HCT116 (cell line): Measurements from ENCODE around the gene RASAL2. TPM values are rescaled to one million over a fixed set of nuclear protein-coding genes. Genes with fewer than 3 reads are reported as not detected.

Experiments used
- ATAC-seq: fragments of 200-7000 bp; cut with Tn5 transposase; 2 replicates; pipeline ENCODE4 v1.9.1; 2020; ENCODE audit warnings: mild to moderate bottlenecking, moderate library complexity
- BruUV-seq: library from RNA; stranded (reverse); fragments of 400-500 nt; replicated peaks from 2 replicates; lab custom pipeline; 2021; lab: Mats Ljungman, UMichigan
- CTCF ChIA-PET: fragments of 300-600 bp; sonication (Branson Sonifier 250); formaldehyde crosslinking; loops from one replicate; lab custom pipeline; 2021; ENCODE audit warnings: antibody characterized with exemption; lab: Charles Lee
- POLR2A ChIA-PET: fragments of 300-600, 350-600 bp; sonication (Branson Sonifier 250); formaldehyde crosslinking; loops from one replicate; lab custom pipeline; 2021; ENCODE audit warnings: antibody characterized with exemption; lab: Charles Lee
- RAD21 ChIA-PET, 2 experiments: fragments of 300-600 bp; sonication (Branson Sonifier 250); formaldehyde crosslinking; loops; one replicate each; lab custom pipeline; 2023; ENCODE audit warnings: low total read pairs in 2 of 2; ENCODE audit not compliant: uncharacterized antibody in 2 of 2, unreplicated experiment in 2 of 2, low non-redundant PET in 1 of 2; lab: Charles Lee
- DNase-seq: peaks from one replicate; pipeline ENCODE4 v3.0.0-alpha.2; 2010; ENCODE audit warnings: low read depth, low spot score
- H2AFZ ChIP-seq: fragments of 200-600 bp; shearing (Covaris generic), sonication (generic); 2 replicates; pipeline ENCODE4 v1.6.1; 2017; ENCODE audit warnings: low read depth, mixed run types, mixed read lengths, antibody characterized with exemption, low read length; ENCODE audit not compliant: poor library complexity, severe bottlenecking
- H3K27ac ChIP-seq: 2 replicates; pipeline ENCODE4 v1.5.1; 2012; ENCODE audit warnings: low read depth, low read length
- H3K27me3 ChIP-seq: fragments of 200-600 bp; sonication (generic); 2 replicates; pipeline ENCODE4 v1.6.1; 2016; ENCODE audit warnings: mixed run types, low read length, mixed read lengths; ENCODE audit not compliant: insufficient read depth
- H3K36me3 ChIP-seq, 2 experiments: fragments of 200-500 bp in 1 of 2; fragments of 200-600 bp in 1 of 2; sonication (Bioruptor generic) in 1 of 2; sonication (generic) in 1 of 2; 2 replicates each; pipeline versions ENCODE4 v1.5.1 to v1.6.1; 2014 to 2016; ENCODE audit warnings: low read length in 2 of 2, inconsistent platforms in 1 of 2, mixed read lengths in 1 of 2, mixed run types in 1 of 2; ENCODE audit not compliant: insufficient read depth in 2 of 2, control insufficient read depth in 1 of 2
- H3K4me1 ChIP-seq, 2 experiments: fragments of 200-600 bp in 1 of 2; sonication (generic) in 1 of 2; 2 replicates each; pipeline versions ENCODE4 v1.5.1 to v1.6.1; 2012 to 2017; ENCODE audit warnings: low read length in 2 of 2, inconsistent platforms in 1 of 2, mild to moderate bottlenecking in 1 of 2, mixed read lengths in 1 of 2, mixed run types in 1 of 2, moderate library complexity in 1 of 2; ENCODE audit not compliant: insufficient read depth in 2 of 2, control insufficient read depth in 1 of 2
- H3K4me2 ChIP-seq: fragments of 200-600 bp; sonication (generic); 2 replicates; pipeline ENCODE4 v1.6.1; 2017; ENCODE audit warnings: mixed run types, low read length, mixed read lengths
- H3K4me3 ChIP-seq, 2 experiments: fragments of 200-600 bp in 1 of 2; sonication (generic) in 1 of 2; replicated peaks in 1 of 2; 2 replicates each; pipeline ENCODE4 v1.5.1; 2011 to 2016; ENCODE audit warnings: low read length in 2 of 2, control low read depth in 1 of 2, low read depth in 1 of 2, mild to moderate bottlenecking in 1 of 2, mixed read lengths in 1 of 2, mixed run types in 1 of 2
- H3K79me2 ChIP-seq: fragments of 200-600 bp; sonication (generic); 2 replicates; pipeline ENCODE4 v1.6.1; 2017; ENCODE audit warnings: mild to moderate bottlenecking, mixed run types, low read length, moderate library complexity, mixed read lengths; ENCODE audit not compliant: insufficient read depth
- H3K9ac ChIP-seq: fragments of 200-600 bp; sonication (generic); 2 replicates; pipeline ENCODE4 v1.6.1; 2016; ENCODE audit warnings: low read length, mixed read lengths
- H3K9me2 ChIP-seq: fragments of 200-600 bp; sonication (generic), shearing (Covaris generic); 2 replicates; pipeline ENCODE4 v1.6.1; 2017; ENCODE audit warnings: mixed run types, mild to moderate bottlenecking, moderate library complexity; ENCODE audit not compliant: insufficient read depth
- H3K9me3 ChIP-seq, 2 experiments: fragments of 200-500 bp in 1 of 2; fragments of 200-600 bp in 1 of 2; sonication (Bioruptor generic) in 1 of 2; sonication (generic) in 1 of 2; 2 replicates each; pipeline ENCODE4 v1.6.1; 2014 to 2017; ENCODE audit warnings: low read length in 2 of 2, mixed read lengths in 2 of 2, inconsistent platforms in 1 of 2, low read depth in 1 of 2, mild to moderate bottlenecking in 1 of 2, mixed run types in 1 of 2, moderate library complexity in 1 of 2; ENCODE audit not compliant: control insufficient read depth in 1 of 2, insufficient read depth in 1 of 2
- H4K20me1 ChIP-seq: fragments of 200-600 bp; sonication (generic), shearing (Covaris generic); 2 replicates; pipeline ENCODE4 v1.6.1; 2017; ENCODE audit warnings: mixed run types, mild to moderate bottlenecking, moderate library complexity; ENCODE audit not compliant: insufficient read depth
- CBX3 ChIP-seq: IDR thresholded peaks from 2 replicates; pipeline ENCODE4 v1.6.1; 2012; ENCODE audit warnings: low read depth
- EZH2phosphoT487 ChIP-seq: fragments of 200-600 bp; IDR thresholded peaks from 2 replicates; pipeline ENCODE4 v1.6.1; 2018; ENCODE audit warnings: antibody characterized with exemption, borderline replicate concordance
- FOSL1 ChIP-seq: IDR thresholded peaks from 2 replicates; pipeline ENCODE4 v1.6.1; 2012; ENCODE audit warnings: low read depth
- POLR2A ChIP-seq: IDR thresholded peaks from 2 replicates; pipeline ENCODE4 v1.7.0; 2011; ENCODE audit warnings: borderline replicate concordance; ENCODE audit not compliant: insufficient read depth, insufficient read length; ENCODE audit errors: extremely low read depth
- RAD21 ChIP-seq: IDR thresholded peaks from 2 replicates; pipeline ENCODE4 v1.6.1; 2012; ENCODE audit warnings: low read depth, mild to moderate bottlenecking
- SP1 ChIP-seq: IDR thresholded peaks from 2 replicates; pipeline ENCODE4 v1.6.1; 2012; ENCODE audit warnings: low read depth
- SRF ChIP-seq: IDR thresholded peaks from 2 replicates; pipeline ENCODE4 v1.6.1; 2012; ENCODE audit warnings: low read depth
- TCF7L2 ChIP-seq: IDR thresholded peaks from 2 replicates; pipeline ENCODE4 v1.7.0; 2011; ENCODE audit warnings: borderline replicate concordance, inconsistent platforms; ENCODE audit not compliant: insufficient read depth, insufficient read length; ENCODE audit errors: extremely low read depth
- YY1 ChIP-seq: IDR thresholded peaks from 2 replicates; pipeline ENCODE4 v1.6.1; 2011; ENCODE audit warnings: low read length, low read depth, moderate library complexity, mild to moderate bottlenecking; ENCODE audit not compliant: insufficient replicate concordance; ENCODE audit errors: extremely low read depth
- ZFX ChIP-seq: fragments of 450-650 bp; IDR thresholded peaks from 2 replicates; pipeline ENCODE4 v1.6.1; 2017
- intact Hi-C: fragments of 100-400 bp; cut with micrococcal nuclease; formaldehyde crosslinking; loops from 2 replicates; pipeline ENCODE4 v1.10.0; 2022
- total RNA-seq: library from RNA; stranded (reverse); gene quantifications from one replicate; pipeline ENCODE4 v1.2.1, GENCODE V29; 2021; ENCODE audit not compliant: unreplicated experiment
- TF ChIP-seq, protein P1 (sequence below): IDR thresholded peaks from 2 replicates; pipeline ENCODE4 v1.6.1; 2012
- TF ChIP-seq, protein P2 (sequence below): IDR thresholded peaks from 2 replicates; pipeline ENCODE4 v1.6.1; 2011; ENCODE audit warnings: mild to moderate bottlenecking, low read length, moderate library complexity; ENCODE audit not compliant: insufficient replicate concordance; ENCODE audit errors: extremely low read depth
- TF ChIP-seq, protein P3 (sequence below): IDR thresholded peaks from 2 replicates; pipeline ENCODE4 v1.6.1; 2012; ENCODE audit warnings: low read depth

RASAL2 gene
- total RNA-seq, 1 experiment from 2014 or later: 11.7 TPM

DNA sequence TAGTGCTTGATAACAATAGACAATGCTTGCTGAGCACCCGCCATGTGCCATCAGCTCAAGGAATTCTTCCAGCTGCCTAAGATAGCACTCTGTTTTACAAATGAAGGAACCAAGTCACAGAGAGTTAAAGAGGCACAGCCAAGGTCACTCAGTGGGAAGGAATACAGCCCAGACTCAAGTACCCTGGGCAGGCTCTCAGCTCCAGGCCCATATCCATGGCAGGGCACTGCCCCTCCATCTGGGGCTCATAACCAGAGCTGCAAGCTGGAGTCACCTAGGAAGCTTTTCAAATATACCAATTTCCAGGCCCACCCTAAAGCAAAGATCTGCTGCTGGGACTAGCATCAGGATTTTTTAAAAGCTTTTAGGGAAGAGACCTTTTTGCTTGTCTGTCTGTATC, 401.3 kb downstream of the RASAL2 start:
- Histone ChIP-seq H3K4me1 (peaks cover 0 to 7% of the 10 kb centered on the region in 2 experiments; a peak in 1 of 4 replicates), H3K4me3 (no peak overlapping the region), H3K27ac (no peak overlapping the region), H3K9me3 (no peaks in the 10 kb centered on the region), H3K9ac (no peak overlapping the region), H3K4me2 (no peak overlapping the region), H4K20me1 (no peaks in the 10 kb centered on the region), H3K79me2 (no peaks in the 10 kb centered on the region), H3K36me3 (no peaks in the 10 kb centered on the region), H2AFZ (no peak overlapping the region), H3K27me3 (no peaks in the 10 kb centered on the region), H3K9me2 (no peaks in the 10 kb centered on the region)
- DNase-seq (no peak), ATAC-seq (no peak)
- ChIA-PET POLR2A (no interaction called here), CTCF (no interaction called here), RAD21 (no interaction called here)
- intact Hi-C loops: no loop called here
- no peak for TF ChIP-seq EZH2phosphoT487
- TF ChIP-seq, protein P1, sequence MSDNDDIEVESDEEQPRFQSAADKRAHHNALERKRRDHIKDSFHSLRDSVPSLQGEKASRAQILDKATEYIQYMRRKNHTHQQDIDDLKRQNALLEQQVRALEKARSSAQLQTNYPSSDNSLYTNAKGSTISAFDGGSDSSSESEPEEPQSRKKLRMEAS: no peak
- no peak for TF ChIP-seq SRF
- BruUV-seq: no TSS peak

DNA sequence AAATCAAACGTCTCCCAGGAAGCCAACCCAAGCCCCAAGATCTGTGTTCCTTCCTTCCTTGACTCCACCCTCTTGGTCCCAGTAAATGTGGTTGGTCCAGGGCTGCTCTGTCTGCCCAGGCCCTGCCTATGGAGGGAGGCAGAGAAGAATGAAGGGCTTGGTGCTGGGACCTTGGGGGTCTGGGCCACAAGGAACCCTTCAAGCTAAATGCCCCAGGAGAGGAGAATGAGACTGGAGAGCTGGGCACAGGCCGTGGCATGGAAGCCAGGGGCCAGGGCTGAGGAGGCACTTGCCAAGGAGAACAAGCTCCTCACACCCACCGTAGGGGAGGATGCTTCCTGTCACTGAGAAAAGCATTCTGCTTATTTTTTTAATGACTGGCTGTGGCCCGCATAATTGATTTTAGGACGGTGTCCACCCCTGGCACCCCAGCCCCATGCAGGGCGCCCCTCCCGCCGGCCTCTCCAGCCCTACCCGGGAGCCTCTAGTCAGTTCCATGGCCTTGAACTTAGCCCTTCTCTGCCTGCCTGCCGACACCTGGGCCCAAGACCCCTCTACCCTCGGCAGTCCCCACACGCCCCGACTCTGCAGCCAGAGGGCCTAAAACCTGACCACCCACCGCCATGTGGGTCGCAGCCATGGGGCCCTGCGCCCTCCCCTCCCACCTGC, 402.0 kb downstream of the RASAL2 start:
- ATAC-seq (no peak), DNase-seq (no peak)
- Histone ChIP-seq H3K9ac (no peak overlapping the region), H3K4me2 (no peak overlapping the region), H3K4me1 (peaks cover 0 to 7% of the 10 kb centered on the region in 2 experiments; a peak in 1 of 4 replicates), H3K9me3 (no peaks in the 10 kb centered on the region), H3K79me2 (no peaks in the 10 kb centered on the region), H3K9me2 (no peaks in the 10 kb centered on the region), H4K20me1 (no peaks in the 10 kb centered on the region), H3K4me3 (no peak overlapping the region), H3K36me3 (no peaks in the 10 kb centered on the region), H2AFZ (no peak overlapping the region), H3K27me3 (no peaks in the 10 kb centered on the region), H3K27ac (no peak overlapping the region)
- TF ChIP-seq SP1 (no peak), RAD21 (no peak), ZFX (no peak), CBX3 (no peak), POLR2A (no peak), FOSL1 (no peak), SRF (no peak), TCF7L2 (no peak), YY1 (no peak)
- TF ChIP-seq, protein P2, sequence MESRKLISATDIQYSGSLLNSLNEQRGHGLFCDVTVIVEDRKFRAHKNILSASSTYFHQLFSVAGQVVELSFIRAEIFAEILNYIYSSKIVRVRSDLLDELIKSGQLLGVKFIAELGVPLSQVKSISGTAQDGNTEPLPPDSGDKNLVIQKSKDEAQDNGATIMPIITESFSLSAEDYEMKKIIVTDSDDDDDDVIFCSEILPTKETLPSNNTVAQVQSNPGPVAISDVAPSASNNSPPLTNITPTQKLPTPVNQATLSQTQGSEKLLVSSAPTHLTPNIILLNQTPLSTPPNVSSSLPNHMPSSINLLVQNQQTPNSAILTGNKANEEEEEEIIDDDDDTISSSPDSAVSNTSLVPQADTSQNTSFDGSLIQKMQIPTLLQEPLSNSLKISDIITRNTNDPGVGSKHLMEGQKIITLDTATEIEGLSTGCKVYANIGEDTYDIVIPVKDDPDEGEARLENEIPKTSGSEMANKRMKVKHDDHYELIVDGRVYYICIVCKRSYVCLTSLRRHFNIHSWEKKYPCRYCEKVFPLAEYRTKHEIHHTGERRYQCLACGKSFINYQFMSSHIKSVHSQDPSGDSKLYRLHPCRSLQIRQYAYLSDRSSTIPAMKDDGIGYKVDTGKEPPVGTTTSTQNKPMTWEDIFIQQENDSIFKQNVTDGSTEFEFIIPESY: no peak
- TF ChIP-seq, protein P1: no peak
- TF ChIP-seq, protein P3, sequence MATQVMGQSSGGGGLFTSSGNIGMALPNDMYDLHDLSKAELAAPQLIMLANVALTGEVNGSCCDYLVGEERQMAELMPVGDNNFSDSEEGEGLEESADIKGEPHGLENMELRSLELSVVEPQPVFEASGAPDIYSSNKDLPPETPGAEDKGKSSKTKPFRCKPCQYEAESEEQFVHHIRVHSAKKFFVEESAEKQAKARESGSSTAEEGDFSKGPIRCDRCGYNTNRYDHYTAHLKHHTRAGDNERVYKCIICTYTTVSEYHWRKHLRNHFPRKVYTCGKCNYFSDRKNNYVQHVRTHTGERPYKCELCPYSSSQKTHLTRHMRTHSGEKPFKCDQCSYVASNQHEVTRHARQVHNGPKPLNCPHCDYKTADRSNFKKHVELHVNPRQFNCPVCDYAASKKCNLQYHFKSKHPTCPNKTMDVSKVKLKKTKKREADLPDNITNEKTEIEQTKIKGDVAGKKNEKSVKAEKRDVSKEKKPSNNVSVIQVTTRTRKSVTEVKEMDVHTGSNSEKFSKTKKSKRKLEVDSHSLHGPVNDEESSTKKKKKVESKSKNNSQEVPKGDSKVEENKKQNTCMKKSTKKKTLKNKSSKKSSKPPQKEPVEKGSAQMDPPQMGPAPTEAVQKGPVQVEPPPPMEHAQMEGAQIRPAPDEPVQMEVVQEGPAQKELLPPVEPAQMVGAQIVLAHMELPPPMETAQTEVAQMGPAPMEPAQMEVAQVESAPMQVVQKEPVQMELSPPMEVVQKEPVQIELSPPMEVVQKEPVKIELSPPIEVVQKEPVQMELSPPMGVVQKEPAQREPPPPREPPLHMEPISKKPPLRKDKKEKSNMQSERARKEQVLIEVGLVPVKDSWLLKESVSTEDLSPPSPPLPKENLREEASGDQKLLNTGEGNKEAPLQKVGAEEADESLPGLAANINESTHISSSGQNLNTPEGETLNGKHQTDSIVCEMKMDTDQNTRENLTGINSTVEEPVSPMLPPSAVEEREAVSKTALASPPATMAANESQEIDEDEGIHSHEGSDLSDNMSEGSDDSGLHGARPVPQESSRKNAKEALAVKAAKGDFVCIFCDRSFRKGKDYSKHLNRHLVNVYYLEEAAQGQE: no peak
- POLR2A ChIA-PET: no interaction called here
- CTCF ChIA-PET: no interaction called here
- intact Hi-C loops: no loop called here
- RAD21 ChIA-PET: no interaction called here
- BruUV-seq: no TSS peak
